HG03139 (cell line): ENCODE results near the gene FAM184B.

Experiments used
- ATAC-seq: cut with Tn5 transposase; IDR thresholded peaks from one replicate; pipeline ENCODE4 v1.9.1; 2021; ENCODE audit not compliant: unreplicated experiment

Gene FAM184B

DNA sequence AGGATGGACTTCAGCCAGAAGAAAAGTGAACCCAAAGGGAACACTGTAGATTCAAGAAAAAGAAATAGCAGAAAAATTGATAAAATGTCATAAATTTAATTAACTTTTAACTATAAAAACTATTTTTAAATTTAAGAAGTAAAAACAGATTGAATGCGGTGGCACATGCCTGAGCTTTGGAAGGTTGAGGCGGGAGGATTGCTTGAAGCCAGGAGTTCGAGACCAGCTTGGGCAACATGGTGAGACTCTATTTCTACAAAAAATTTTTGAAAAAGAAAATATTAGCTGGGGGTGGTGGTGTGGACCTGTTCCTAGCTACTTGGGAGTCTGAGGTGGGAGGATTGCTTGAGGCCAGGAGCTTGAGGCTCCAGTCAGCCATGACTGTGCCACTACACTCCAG, 3.0 kb downstream of the FAM184B start:
- no peak for ATAC-seq

DNA sequence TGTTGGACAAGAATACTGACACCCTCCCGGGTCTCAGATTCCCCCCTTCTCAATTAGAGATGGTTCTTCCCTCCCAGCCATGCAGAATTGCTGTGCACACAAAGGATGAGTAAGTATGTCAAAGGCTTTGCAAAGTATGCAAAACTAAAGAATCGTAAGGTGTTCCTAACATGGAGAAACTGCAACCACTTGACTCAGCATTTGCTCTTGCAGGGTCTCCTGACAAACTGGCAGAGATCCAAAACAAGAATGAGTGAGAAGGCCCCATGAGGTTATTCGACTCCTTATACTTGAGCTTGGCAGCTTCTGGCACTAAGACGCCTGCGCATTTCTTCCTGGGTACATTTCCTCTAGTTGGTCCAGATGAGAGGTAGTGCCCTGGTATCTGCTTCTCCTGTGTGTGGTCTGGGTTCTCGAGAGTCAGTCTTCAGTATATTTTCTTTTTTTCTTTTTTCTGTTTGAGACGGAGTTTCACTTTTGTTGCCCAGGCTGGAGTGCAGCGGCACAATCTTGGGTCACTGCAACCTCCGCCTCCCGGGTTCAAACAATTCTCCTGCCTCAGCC, 8.2 kb downstream of the FAM184B start:
- ATAC-seq, result no peak

DNA sequence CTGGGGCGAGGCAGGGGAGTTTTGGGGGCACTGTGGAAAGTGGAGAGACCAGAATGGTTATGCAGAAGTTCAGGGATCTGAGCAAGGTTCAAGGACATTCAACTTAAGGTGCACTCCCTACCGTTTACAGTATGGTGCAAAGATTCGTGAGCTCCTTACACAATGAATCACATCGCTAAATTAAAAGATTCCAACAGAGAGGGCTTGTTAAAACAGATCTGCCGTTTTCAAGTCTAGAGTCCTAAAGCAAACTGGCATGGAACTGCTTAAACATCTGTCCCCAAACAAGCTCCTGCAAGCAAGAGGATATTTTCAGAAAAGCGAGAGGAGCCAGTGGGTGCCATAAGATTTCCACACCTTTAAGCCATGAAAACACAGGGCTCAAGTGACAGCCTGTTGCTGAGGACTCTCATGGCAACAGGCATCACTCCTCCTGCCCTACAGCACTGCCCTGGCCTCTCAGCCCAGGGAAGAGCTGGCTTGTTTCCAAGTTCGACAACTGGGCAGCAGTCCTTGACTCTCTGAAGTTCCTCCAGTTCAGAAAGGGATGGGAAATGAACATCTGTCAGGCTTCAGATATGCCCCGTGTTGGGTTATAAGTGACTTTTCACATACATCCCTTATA, 10.0 kb downstream of the FAM184B start:
- ATAC-seq, result no peak

DNA sequence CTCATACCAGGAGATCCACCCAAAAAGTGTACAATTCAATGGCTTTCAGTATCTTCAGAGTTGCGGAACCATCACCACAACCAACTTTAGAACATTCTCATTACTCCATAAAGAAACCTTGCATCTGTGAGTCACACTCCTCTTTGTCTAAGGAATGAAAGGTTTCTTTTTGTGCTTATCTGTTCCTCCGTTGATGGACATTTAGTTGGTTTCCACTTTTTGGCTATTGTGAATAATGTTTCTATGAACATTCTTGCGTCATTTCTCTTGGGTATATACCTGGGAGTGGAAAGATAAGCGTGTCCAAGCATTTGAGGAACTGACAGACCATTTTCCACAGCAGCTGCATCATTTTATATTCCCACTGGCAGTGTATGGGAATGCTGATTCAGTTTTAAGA, 10.6 kb downstream of the FAM184B start:
- no peak for ATAC-seq

DNA sequence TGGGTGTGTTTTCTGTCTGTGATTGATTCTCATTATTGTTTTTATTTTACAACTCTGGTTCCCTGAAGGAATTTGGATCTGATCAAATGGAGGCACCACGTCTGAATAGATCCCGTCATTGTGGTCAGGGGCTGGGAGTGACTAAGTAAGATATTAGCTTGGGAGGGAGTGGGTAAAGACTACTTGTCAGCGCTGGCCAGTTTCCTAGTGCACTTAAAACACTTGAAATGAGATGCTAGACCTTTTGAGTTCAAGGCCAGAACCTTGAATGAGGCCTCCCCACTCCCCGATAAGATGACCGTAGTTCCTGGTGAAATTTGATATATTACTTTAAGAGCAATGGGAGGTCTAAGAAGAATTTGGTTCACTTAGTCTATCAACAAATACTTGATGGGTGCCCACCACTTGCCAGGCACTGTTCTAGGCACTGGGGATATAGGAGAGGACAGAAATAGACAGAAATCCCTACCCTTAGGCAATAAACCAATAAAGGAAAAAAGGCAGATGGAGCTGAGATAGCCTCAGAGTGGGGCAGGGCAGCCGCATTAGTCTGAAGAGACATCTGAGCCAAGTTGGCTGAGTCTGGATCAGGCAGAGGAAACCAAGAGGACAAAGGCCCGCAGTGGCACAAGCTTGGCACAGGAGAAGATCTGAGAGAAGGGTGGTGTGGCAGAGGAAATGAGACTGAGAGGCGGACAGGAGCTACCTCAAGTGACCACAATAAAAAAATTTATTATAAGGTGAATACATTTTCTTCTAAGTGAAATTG, 11.8 kb downstream of the FAM184B start:
- no peak for ATAC-seq

DNA sequence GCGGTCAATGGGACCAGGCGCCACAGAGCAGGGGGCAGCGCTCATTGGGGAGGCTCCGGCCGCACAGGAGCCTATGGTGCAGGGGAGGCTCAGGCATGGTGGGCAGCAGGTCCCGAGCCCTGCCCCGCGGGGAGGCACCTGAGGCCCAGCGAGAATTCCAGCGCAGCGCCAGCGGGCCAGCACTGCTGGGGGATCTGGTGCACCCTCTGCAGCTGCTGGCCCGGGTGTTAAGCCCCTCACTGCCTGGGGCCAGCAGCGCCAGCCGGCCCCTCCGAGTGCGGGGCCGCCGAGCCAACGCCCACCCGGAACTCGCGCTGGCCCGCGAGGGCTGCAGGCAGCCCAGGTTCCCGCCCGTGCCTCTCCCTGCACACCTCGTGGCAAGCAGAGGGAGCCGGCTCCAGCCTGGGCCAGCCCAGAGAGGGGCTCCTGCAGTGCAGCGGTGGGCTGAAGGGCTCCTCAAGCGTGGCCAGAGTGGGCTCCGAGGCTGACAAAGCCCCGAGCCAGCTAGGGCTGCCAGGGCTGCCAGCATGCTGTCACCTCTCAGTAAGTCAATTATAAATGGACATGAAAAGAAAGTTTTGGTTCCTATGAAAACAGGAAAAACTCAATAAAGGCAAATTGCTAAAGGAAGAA, 14.5 kb downstream of the FAM184B start:
- ATAC-seq, result no peak

DNA sequence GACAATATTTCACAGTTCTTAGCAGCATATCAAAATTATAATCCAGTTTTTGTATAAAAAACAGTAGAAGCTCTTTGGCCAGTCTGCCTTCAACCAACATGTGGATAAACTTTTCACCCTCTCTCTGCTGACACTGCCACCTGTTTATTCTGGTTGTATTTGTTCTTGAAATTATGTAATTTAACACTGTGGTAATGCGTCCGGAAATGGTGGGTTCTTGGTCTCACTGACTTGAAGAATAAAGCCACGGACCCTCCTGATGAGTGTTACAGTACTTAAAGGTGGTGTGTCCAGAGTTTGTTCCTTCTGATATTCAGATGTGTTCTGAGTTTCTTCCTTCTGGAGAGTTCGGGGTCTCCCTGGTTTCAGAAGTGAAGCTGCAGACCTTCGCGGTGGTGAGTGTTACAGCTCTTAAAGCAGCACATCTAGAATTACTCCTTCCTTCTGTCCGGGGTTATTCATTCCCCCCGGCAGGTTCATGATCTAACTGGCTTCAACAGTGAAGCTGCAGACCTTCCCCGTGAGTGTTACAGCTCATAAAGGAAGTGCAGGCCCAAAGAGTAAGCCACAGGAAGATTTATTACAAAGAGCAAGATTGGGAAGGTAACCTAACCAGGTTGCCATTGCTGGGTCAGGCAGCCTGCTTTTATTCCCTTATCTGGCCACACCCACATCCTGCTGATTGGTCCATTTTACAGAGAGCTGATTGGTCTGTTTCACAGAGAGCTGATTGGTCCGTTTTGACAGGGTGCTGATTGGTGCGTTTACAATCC, 15.7 kb downstream of the FAM184B start:
- ATAC-seq, result no peak

DNA sequence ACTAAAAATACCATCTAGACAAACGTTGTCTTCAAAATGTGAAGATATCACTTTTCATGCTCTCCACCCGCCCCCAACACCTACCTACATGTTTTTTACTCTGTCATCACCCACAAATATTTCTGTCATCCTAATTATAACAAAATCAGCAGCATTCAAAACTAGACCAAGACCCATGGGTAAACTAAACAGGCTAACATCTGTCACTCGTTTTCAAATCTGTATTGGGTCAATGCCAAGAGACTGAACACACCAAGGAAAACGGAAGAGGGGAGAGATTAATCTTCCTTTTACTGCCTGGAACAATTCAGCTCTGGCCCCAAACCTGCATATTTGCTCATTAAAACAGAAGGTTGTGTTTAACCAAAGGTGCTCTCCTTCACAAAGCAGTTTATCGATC, 17.5 kb downstream of the FAM184B start:
- no peak for ATAC-seq

DNA sequence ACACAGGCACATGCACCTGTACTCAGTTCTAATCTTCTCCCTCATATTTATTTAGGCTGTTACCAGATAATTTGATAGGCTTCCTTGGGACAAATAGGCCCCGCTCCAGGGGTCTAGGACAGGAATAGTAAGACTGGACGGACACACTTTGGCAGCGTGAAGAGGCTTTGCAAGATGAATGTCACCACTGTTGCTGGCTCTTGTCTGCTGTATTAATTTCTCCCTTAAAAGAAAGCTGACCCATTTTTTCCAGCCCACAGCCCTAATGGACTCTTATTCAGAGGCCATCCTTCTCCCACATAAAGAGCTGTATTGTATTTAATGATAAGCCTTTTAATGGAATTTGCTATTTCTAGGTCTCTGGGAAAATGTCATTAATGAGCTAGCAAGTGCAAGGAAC, 18.0 kb downstream of the FAM184B start:
- ATAC-seq, result no peak

DNA sequence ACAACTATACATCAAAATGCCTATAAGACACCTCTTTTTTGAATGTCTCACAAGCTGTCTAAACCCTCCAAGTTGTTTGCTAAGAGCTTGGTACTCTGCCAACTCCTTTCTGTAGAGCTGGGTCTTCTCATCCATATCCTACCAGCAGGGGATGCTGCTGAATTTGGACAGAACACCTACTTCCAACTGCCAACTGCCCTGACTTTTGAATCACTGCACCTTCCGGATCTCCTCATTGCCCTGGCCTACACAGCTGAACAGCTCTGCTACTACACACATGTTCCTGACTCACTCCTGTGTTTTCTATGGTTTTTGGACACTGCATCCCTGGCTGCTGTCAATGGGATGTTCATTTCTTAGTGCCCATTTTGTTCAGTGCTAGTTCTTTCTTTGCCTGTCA, 18.7 kb downstream of the FAM184B start:
- no peak for ATAC-seq

DNA sequence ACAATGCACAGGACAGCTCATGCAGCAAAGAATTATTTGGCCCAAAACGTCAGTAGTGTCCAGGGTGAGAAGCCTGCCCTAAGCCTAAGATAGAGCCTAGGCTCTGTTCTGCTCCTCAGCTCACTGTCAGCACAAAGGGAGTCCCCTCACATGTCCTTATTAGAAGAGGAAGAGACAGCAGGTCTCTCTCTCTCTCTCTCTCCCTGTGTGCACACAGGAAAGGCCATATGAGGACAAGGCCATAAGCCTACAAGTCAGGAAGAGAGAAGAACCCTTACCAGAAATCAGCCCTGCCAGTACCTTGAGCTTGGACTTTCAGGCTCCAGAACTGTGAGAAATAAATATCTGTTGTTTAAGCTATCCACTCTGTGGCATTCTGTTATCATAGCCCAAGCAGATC, 20.4 kb downstream of the FAM184B start:
- ATAC-seq, result no peak

DNA sequence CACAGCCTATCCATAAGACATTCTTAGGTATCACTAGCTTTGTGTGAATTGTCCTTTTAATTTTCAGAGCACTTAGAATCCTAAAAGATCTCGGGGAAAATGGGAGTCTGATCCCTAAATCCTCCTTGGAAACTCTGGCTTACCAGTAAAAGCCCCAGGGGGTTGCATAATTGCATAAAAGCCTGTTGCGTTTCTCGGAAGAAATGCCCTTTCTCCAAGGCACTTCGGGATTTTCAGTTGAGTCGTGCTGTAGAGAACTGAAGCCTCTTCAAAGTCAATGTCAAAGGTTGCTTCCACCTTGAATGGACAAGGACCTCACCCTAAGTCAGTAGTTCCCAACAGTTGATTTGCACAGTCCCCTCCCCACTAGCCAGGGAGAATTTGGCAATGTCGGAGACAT, 20.8 kb downstream of the FAM184B start:
- ATAC-seq, result no peak

DNA sequence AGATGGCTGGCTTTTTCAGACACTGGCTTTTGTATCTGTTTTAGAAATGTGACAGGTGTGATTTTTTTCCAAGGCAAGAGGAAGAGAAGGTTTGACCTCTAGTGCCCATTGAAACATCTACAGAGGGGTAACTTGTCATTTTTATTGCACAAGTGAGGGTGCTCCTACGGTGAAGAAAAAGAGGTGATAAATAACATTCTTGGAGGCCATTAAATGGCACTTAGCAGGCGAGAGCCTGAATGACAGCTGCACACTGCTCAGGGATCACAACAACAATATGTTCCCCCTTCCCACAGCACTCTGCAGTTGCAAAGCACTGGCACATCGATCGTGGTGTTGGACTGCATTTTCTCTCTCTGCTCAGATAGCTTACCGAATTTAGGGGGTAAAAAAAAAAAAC, 22.9 kb downstream of the FAM184B start:
- no peak for ATAC-seq

DNA sequence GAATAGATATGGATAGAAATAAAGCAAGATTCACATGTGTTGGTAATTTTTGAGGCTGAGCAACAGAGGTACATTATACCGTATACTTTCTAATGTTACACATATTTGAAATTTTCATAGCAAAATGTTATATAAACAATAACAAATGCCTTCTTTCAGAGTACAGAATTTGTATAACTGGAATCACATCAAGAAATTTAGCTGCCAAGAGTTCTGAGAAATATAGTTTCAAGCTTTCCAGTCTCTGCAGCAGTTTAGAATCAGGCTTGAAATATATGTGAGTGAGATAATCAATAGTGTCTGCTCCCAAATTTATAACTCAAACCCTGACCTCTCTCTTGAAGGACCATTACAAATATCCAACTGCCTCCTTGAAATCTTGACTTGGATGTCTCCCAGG, 23.8 kb downstream of the FAM184B start:
- ATAC-seq, result no peak

DNA sequence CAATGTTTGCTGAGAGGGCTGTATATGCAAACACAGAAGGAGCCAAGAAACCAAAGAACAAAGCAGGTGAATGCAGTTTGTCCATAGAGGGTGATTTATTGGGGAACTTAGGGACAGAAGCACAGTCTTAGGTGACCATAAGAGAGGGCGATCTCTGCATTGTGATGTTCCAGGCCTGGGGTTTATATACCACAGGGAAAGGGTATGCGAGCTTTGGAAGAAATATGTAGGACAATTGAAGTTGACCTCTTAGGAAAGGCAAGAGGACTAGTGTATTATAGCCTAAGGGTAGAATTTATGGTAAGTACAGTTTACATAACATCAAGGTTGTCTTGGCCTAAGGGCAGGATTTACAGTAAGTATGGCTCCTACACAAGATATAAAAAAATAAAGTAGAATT, 27.8 kb downstream of the FAM184B start:
- no peak for ATAC-seq

DNA sequence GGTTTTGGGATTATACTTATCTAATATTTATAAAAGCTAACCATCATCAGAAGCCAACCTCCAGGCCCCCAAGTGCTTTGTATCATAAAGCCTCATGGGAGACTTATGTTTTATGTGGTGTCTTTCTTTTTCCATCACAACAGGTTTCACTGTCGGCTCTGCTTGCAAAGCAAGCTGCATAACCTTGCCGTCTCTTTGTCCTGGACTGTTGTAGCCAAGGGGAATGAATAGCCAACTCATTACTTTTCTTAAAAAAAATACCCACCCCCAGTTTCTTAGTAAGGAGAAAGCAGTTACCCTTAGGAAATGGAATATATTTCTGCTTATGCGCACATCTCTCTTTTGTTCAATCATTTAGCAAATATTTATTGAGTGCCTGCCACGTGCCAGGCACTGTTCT, 40.7 kb downstream of the FAM184B start:
- no peak for ATAC-seq

DNA sequence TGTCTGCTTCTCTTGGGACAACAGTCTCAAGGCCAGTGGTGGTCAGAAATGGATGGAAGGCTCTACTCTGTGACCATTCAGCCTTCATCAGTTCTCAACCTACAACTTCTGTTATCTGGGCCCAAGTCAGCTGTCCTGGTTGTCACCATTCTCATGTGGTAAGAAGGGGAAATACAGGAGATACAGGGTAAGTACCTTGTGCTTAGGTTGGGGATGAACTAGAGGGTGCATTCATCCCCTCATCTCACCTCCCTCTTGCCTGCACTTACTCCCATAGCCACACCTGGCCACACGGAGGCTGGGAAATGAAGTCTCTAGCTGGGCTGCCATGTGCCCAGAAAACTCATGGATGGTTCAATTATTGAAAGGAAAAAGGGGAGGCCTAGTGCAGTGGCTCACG, 44.9 kb downstream of the FAM184B start:
- no peak for ATAC-seq

DNA sequence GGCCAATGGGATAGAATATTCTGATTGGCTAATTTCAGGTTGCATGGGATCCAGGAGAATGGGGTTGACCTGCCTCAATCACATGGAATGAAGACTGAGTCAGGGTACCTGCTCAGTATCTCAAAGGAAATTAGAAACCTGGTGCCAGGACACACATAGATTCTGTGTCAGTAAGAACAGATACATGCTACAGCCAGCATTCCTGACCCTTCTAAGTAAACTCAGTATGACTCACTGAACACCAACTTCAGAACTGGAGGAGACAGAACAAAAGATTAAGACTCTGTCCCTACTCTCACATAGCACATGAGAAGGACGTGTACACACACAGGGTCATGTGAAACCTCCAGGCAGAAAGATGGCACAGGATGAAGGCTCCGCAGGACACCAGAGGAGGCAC, 54.5 kb downstream of the FAM184B start:
- ATAC-seq, result no peak

DNA sequence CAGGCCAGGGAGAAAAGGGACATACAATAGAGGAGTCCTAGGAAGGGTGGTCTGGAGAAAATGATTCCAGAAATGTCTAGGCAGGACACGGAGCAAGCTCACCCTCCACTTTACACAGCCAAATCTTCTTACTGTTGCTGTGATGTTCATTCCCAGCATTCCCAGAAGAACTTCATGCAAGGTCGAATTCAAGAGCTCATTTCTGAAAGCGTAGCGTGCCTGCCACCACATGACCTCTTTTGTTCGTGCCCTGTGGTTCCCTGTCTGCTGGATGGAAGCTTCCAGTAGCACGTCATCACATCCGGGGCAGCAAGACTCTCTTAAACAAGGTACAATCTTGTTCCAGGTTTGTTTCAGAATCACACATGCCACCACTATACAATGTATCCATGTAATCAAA, 57.8 kb downstream of the FAM184B start:
- no peak for ATAC-seq

DNA sequence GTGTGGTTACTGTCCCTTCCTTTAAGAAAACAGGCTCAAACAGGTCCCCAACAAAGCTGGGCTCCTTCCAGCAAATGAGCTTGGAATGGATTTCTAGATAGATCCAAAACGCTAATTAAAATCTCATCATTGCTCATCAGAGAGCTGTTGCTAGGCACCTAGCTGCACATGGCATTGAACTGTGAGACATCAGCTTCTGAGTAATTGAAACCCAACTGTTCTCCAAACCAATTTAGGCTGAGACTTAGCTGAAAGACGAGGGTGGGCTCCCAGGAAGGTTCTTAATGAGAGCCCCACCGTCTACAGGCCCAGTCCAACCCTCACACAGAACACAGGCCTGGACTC, 59.1 kb downstream of the FAM184B start:
- ATAC-seq, result no peak

DNA sequence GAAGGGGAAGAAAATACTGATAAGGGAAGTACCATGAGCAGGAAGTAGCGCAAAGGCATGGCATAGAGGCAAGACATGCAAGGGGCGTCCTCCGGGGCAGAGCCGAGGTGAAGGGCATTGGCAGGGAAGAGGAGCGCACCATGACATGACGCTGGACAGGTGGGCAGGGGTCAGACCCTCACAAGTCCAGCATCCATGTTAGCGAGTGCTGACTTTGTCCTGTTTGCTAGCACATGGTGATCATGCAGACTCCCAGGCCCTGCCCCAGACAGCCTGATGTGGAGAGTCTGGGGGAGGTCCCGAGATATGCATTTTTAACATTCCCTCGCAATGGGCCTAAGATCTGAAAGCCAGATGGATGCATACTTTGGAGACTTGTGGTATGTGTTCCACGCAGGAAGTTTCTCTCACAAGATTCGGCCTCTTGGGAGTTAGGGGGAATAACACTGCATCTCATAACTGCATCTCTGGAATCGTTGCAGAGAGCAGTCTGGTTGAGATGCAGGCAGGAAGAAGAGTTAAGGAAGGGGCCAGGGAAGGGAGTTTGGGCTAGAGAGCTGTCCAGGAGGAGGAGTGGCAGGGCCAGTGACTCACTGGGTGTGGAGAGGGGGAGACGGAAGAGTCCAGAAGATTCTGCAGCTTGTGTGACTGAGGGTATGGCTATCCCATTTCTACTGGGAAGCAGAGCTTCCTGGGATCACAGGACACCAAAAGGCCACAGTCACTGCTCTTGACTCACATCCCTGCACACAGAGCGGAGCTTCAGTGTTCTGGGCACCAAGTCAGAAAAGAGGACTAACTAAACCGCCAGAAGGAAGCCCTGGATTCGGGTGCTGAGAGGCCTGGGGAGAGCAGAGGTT, 59.7 kb downstream of the FAM184B start:
- no peak for ATAC-seq
